AG09309 (cell line): Measurements from ENCODE around the gene ZNF274.
A peak's percentile ranks its signal among the peaks of the same experiment; 100 is the strongest.

Experiments
- DNase-seq: peaks from one replicate; pipeline ENCODE4 v3.0.0-alpha.2; 2010; ENCODE audit warnings: low read depth
- H3K4me3 ChIP-seq: 2 replicates; pipeline ENCODE4 v1.5.1; 2011; ENCODE audit warnings: mild to moderate bottlenecking, low read depth, low read length, moderate library complexity; ENCODE audit not compliant: control insufficient read depth
- TF ChIP-seq, protein P1 (sequence below): IDR thresholded peaks from 2 replicates; pipeline ENCODE4 v1.5.1; 2011; ENCODE audit warnings: mild to moderate bottlenecking, low read depth, low read length, inconsistent platforms; ENCODE audit not compliant: insufficient read depth, control insufficient read depth; ENCODE audit errors: missing control alignments

The ZNF274 gene

DNA sequence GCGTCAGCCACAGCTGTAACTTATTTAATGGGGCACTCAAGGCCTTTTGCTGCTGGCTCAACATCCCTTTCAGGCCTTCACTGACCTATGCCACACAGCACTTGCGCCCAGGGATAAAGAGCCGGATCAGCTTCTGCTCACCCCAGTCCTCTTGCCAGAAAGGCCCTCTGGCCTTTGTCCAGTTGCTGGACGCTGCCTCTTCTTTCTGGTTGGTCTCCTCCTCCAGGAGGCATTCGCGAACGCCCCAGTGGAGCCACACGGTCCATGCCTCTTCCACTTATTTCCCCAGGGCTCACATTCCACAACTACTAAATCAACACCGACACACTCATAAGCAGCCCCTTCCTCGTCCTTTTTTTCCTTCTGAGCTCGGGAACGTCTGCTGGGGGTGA, 28.6 kb upstream of the ZNF274 start:
- DNase-seq = peak; percentile 13
- H3K4me3 ChIP-seq = peak overlapping the region; percentile 86
- TF ChIP-seq, protein P1, sequence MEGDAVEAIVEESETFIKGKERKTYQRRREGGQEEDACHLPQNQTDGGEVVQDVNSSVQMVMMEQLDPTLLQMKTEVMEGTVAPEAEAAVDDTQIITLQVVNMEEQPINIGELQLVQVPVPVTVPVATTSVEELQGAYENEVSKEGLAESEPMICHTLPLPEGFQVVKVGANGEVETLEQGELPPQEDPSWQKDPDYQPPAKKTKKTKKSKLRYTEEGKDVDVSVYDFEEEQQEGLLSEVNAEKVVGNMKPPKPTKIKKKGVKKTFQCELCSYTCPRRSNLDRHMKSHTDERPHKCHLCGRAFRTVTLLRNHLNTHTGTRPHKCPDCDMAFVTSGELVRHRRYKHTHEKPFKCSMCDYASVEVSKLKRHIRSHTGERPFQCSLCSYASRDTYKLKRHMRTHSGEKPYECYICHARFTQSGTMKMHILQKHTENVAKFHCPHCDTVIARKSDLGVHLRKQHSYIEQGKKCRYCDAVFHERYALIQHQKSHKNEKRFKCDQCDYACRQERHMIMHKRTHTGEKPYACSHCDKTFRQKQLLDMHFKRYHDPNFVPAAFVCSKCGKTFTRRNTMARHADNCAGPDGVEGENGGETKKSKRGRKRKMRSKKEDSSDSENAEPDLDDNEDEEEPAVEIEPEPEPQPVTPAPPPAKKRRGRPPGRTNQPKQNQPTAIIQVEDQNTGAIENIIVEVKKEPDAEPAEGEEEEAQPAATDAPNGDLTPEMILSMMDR = no peak

DNA sequence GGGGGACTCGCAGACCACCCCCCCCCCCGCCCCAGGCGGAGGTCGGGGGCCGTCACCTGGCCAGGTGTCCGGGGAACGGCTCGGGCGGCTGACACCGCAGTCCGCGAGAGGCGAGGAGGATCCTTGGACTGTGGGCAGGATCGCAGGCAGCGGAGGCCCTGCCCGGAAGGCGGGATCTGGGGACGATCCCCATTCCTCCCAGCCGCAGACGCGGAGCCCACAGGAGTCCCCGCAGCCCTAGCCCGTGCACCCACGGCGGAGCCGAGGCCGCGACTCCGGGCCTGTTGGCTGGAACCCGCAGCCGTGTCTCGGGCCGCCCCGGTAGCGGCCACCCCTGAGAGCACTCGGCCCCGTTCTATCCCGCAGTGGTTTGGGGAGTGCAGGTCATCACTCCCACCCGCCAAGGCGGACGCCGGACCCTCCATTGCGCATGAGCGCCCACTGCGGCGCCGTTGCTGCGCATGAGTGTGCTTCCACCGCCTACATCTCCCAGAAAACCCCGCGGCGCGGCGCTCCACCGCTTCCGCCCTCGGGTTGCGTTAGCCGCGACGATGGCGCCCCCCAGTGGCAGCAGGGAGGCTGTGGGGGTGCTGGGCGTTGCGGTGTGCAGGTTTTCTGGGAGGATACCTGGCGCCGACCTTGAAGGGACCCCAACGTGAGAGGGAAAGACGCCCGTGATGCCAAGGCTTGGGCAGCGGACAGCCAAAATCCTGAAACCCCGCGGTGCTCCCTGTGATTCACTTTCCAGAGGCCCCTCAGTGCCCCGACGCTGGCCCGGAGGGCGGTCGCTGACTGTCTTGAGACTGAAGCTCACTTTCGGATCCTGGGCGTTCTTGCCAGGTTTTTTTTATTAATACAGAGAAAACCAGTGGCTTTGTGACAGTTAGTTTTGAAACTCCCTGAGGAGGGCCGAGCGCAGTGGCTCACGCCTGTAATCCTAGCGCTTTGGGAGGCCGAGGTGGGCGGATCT, 27.9 kb upstream of the ZNF274 start:
- H3K4me3 ChIP-seq = peak overlapping the region; percentile 86
- DNase-seq = peak; percentile 70
- TF ChIP-seq, protein P1 = peak; percentile 98

DNA sequence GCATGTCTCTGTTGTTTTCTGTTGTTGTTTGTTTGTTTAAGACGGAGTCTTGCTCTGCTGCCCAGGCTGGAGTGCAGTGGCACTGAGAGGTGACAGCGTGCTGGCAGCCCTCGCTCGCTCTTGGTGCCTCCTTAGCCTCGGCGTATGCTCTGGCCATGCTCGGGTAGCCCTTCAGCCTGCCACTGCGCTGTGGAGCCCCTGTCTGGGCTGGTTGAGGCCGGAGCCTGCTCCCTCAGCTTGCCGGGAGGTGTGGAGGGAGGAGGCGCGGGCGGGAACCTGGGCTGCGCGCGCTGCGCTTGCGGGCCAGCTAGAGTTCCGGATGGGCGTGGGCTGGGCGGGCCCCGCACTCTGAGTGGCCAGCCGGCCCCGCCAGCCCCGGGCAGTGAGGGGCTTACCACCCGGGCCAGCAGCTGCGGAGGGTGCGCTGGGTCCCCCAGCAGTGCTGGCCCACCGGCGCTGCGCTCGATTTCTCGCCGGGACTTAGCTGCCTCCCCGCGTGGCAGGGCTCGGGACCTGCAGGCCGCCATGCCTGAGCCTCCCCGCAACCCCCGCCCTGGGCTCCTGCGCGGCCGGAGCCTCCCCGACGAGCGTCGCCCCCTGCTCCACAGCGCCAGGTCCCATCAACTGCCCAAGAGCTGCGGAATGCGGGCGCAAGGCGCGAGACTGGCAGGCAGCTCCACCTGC, 25.7 kb upstream of the ZNF274 start:
- DNase-seq = no peak
- TF ChIP-seq, protein P1 = no peak
- H3K4me3 ChIP-seq = no peak overlapping the region

DNA sequence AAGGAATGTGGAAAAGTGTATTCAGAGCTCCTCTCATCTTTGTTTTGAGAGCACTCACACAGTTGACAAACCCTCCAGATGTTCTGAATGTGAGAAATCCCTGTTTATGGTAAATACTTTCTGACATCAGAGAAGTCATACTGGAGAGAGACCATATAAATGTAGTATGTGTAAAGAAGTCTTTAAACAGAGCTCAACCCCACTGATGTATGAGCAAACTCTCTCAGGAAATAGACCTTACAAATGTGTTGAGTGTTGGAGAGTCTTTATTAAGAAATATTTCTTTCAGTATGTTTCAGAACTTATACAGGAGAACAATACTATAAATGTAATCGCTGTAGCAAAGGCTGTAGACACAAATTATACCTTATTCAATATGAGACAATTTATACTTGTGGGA, 16.6 kb upstream of the ZNF274 start:
- TF ChIP-seq, protein P1 = no peak
- H3K4me3 ChIP-seq = no peak overlapping the region
- no peak for DNase-seq

DNA sequence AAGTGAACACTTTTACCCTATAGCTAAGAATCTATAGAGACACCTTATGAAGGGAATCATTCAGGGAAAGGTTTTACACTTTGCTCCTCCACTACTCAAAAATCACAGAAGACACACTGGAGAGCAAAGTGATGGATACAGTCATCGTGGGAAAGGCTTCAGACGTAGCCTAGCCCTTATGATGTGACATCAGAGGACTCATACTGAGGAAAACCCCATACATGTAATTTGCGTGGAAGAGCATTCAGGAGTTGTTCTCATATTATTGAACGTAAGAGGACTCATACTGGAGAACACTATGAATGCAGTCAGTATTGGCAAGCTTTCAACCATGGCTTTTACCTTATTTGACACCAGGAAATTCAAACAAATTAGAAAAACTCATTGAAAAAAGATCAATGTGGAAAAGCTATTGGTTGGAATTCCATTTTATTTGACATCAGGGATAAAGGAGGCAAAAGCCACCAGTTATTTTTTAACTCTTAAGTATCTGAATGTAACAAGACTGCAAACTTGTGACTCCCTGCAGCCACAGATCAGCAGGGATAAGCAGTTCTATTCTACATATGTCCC, 16.1 kb upstream of the ZNF274 start:
- TF ChIP-seq, protein P1 = no peak
- DNase-seq = no peak
- H3K4me3 ChIP-seq = no peak overlapping the region

DNA sequence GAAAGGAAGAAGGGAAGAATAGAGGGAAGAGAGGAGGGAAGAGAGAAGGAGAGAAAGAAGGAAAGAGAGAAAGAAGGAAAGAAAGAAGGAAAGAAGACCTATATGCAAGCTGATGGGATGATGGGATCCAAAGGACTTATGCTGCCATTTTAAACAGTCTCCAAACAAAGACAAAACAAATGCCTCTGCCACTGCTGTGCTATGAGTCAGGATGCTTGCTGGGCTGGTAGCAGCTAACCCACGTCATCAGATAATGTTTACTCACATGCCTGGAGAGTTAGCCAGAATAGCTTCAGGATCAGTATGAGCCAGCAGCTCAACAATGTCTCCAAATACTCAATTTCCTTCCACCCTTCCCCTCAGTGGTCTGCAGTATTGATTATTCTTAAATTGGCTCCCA, 12.0 kb upstream of the ZNF274 start:
- H3K4me3 ChIP-seq = no peak overlapping the region
- no peak for DNase-seq
- TF ChIP-seq, protein P1 = no peak
